GM19452 (cell line): ENCODE measurements around the gene BCAS3.
"Not testable (repeated sequence)": the region's sequence is repeated elsewhere in the genome, so short reads cannot be mapped to it uniquely, and the experiment has no call there.

Experiments
- ATAC-seq: cut with Tn5 transposase; IDR thresholded peaks from one replicate; pipeline ENCODE4 v1.9.1; 2021; ENCODE audit not compliant: unreplicated experiment

BCAS3 gene

DNA sequence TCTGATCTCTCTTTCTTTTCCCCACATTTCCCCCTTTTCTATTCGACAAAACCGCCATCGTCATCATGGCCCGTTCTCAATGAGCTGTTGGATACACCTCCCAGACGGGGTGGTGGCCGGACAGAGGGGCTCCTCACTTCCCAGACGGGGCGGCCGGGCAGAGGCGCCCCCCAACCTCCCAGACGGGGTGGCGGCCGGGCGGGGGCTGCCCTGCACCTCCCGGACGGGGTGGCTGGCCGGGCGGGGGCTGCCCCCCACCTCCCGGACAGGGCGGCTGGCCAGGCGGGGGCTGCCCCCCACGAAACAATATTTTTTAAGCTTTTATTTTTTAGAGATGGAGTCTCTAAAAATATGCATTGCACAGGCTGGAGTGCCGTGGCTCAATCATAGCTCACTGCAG, 299.2 kb downstream of the BCAS3 start:
- ATAC-seq: not testable (repeated sequence)

GRCh38 chr17:60989379-60989778, 311.7 kb downstream of the BCAS3 start:
- no peak for ATAC-seq

GRCh38 chr17:60989846-60990245, 312.2 kb downstream of the BCAS3 start:
- no peak for ATAC-seq

- no peak for ATAC-seq
Observed at GRCh38 chr17:60993497-60993896, 315.8 kb downstream of the BCAS3 start.

DNA sequence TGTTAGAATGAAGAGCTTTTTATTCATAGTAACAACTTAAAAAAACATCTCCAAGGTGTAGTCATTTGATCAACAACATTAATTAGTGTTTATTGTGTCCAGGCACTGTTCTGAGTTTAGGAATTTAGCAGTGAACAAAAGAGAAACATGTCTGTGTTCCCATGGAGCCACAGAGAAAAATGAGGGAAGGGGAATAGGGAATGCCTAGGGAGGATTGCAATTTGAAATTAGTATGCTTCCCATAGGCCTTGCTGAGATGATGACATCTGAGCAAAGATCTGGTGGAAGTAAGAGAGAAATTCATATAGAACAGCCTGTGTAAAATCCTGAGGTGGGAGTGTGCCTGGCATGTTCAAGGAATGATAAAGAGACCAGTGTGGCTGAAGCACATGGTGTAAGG, 318.0 kb downstream of the BCAS3 start:
- ATAC-seq: no peak

DNA sequence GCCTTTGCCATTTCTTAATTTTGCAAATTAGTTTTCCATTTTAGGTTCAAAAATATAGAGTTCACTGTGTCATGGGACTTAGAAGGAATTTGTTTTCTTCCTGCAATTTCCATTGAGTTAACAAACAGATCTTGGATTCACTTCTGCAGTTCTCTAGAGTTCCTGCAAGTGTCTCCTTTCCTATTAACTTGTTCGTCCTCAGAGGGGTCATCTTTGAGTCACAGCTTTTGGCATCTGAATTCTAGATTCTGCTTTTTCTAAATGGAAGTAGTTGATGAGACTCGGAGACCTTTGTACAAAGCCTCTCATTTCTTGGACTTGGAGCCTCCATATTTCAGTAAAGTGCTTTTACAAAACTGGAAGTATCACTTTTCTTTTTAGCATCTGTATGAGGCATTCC, 323.3 kb downstream of the BCAS3 start:
- ATAC-seq: no peak

- ATAC-seq: no peak
Observed at GRCh38 chr17:61002316-61002736, 324.7 kb downstream of the BCAS3 start.

DNA sequence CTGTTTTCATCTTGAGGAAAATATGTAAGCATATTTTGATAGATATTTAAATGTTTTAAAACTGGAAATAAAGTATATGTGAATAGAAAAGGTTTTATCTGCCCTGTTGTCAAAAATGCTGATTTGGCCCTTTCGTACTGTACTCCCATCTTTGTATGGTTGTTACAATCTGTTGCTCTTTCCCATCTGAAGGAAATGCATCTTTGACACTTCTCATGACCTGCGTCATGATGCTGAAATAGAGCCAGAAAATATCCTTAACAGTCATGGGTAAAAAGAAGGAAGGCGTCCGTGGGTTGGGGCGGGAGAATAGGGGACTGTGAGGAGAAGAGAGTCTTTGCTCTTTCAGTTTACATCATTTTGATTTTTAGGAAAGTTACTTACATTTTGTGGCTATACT, 327.7 kb downstream of the BCAS3 start:
- no peak for ATAC-seq

DNA sequence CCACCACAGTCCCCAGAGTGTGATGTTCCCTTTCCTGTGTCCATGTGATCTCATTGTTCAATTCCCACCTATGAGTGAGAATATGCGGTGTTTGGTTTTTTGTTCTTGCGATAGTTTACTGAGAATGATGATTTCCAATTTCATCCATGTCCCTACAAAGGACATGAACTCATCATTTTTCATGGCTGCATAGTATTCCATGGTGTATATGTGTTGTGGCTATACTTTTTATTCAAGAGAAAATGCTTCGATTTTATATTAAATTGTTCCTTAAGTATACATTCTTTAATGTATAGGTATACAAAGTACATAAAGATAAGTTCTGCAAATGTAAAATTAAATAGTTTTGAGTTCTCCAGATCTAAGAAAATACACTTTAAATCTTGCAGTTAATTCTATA, 328.3 kb downstream of the BCAS3 start:
- not testable (repeated sequence) for ATAC-seq

GRCh38 chr17:61007980-61008379, 330.3 kb downstream of the BCAS3 start:
- no peak for ATAC-seq

DNA sequence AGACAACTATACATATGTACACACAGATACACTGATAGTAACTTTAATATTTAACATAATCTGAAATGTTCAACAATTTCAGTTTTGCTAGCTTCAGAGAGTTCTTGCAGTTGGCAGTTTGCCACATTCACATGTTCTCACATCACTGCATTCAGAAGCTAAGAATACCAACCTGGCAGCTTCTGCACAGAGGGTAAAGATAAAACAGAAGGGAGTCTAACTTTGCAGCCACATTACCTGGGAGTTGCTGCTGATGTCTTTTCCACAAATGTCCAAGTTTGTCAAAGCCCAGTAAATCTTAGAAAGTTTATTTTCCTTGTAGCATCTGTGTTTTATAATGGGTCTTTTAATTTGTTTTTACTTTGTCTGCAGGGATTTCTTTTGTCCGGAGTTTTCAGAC, 332.0 kb downstream of the BCAS3 start:
- no peak for ATAC-seq

- ATAC-seq: no peak
Observed at GRCh38 chr17:61010661-61011170, 333.1 kb downstream of the BCAS3 start.

DNA sequence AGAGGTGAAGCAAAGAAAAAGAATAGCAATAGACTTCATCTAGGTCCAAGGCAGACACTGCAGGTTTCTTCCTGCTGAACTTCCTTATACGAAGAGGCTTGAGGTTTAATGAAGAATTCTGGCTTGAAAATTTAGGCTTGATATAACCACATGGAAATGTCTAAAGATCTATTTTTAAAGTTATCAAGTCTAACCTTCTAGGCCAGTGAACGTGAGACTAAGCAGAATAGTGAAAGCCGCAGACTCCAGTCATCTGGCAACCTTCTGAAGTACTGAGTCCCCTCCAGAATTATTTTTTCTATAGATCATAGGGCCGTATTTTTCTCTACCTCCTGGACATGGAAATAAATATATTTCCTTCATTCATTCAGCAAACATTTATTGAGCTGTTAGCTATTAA, 333.6 kb downstream of the BCAS3 start:
- no peak for ATAC-seq

GRCh38 chr17:61015966-61016365, 338.3 kb downstream of the BCAS3 start:
- no peak for ATAC-seq

DNA sequence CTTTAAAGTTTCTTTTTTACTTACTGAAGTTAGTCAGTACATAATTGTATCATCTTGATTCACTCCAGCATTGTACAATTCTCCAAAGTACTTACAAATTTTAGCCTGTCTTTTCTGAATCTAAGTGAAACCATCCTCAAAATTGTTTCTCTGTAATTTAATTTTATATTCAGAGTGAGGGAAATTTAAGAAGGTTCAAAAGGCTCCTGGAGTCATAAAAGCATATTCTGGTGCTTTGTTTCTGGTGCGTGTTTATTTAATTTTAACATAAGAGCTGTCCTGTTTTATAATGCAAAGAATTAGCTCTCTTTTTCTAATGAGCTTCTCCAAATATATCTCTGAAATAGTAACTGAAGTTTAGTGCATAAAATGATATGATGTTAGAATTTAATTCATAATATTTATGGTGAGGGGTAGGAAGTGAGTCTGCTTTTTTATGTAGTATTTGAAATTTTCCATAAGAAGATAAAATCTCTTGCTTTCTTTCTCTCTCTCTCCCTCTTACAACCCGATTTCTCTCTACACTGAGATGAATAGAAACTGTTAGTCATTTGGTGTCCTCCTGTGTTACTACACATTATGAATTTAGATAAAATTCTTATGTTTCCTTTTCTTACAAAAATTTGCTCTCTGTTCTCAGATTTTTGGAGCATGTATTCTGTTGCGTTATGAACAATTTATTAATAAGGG, 339.8 kb downstream of the BCAS3 start:
- ATAC-seq: no peak

GRCh38 chr17:61018938-61019337, 341.3 kb downstream of the BCAS3 start:
- no peak for ATAC-seq

GRCh38 chr17:61023996-61024395, 346.3 kb downstream of the BCAS3 start:
- no peak for ATAC-seq

DNA sequence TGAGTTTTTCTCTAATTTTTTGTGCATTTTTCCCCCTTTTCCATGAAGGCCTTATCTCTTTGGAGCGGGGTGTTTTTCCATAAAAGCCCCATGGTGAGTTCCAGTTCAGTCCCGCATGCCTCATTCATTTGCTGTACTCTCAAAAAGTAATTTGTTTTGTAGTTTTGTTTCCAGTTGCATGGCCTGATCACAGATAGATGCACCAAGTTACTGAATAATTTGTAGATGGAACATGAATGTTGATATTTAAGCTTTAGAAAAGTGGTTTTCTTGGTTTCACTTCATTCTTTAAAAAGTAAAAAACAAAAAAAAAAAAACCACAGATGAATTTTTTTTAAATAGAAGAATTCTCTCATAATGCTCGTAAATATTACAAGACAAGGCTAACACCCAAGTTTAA, 349.2 kb downstream of the BCAS3 start:
- no peak for ATAC-seq

- ATAC-seq: no peak
Observed at GRCh38 chr17:61029181-61029580, 351.5 kb downstream of the BCAS3 start.

GRCh38 chr17:61040666-61041065, 363.0 kb downstream of the BCAS3 start:
- ATAC-seq: no peak

DNA sequence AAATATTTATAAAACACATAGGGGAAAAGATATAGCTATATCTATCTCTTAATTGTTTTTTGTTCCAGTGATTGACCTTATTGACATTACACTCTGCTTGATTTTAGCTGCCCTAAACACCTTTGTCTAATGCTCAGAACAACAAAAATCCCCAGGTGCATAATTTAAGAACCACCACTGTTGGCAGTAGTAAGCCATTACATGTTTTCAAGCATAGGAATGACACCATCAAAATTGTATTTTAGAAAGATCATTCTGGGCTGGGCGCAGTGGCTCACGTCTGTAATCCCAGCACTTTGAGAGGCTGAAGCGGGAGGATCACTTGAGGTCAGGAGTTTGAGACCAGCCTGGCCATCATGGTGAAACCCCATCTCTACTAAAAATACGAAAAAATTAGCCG, 364.7 kb downstream of the BCAS3 start:
- not testable (repeated sequence) for ATAC-seq

- no peak for ATAC-seq
Observed at GRCh38 chr17:61047515-61047914, 369.9 kb downstream of the BCAS3 start.
